SW480 (cell line): ENCODE data around the gene CCP110.

Source experiments
- DNase-seq: peaks from one replicate; pipeline ENCODE4 v3.0.0-alpha.2; 2016; ENCODE audit warnings: low spot score

The CCP110 gene

GRCh38 chr16:19599968-19600716 lies 76.4 kb downstream of the CCP110 start:
- DNase-seq: no peak

GRCh38 chr16:19601083-19601976 lies 77.6 kb downstream of the CCP110 start:
- peak; percentile 43 for DNase-seq
